MM.1S (cell line): Measurements from ENCODE around the gene MFSD6L.

Experiments used
- CTCF ChIP-seq: fragments of 300-600 bp; sonication (generic); IDR thresholded peaks from 2 replicates; pipeline ENCODE4 v1.5.1; 2016; ENCODE audit warnings: antibody characterized with exemption, low read length, mixed read lengths
- EZH2 ChIP-seq: fragments of 300-600 bp; sonication (generic); optimal IDR thresholded peaks from 2 replicates; pipeline ENCODE3; 2017; ENCODE audit warnings: low read depth, mild to moderate bottlenecking, antibody characterized with exemption, low read length, mixed read lengths

DNA sequence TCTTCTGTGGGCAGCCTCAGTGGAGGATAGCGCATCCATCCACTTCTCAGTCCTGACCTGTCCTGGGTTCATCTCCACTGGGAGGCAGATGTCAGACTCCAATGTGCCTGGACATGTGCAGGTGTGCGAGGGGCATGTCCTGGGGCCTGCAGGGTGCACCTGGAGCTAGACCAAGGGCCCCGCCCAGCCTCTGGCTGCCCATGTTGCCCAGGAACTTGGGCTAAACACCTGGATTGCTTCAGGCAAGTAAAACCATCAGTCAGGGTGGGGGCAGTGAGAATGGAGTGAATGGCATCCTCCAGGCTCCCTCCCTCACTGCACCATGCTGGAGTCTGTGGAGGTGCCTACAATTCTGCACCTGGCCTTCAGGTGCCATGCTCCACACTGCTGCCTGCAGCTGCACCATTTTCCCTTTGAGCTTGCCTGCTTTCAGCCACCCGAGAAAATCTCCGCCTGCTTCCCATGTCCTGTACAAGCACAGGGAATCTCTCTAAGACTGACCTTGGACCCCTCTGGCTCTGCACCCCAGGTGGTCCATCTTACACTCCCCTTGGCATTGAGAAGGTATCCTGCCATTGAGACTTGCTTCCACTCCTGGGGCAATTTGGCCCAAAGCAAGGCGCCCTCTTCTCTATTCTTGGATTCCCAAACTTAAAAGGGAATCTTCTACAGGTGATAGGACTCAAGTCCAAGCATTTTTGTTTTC lies 2.1 kb upstream of the MFSD6L start:
- TF ChIP-seq CTCF: no peak
- no peak for TF ChIP-seq EZH2
